Stomach (tissue), 9 donors: ENCODE measurements around the gene LIPH. TPM values are rescaled to one million over a fixed set of nuclear protein-coding genes. Genes with fewer than 3 reads are reported as not detected.
"Not testable (repeated sequence)": the region's sequence is repeated elsewhere in the genome, so short reads cannot be mapped to it uniquely, and the experiment has no call there.

Experiments used
- DNase-seq, 2 donors: peaks; one replicate each; pipeline versions ENCODE4 v3.0.0 to v3.0.0-alpha.2; 2013 to 2019
- H3K27ac ChIP-seq, 5 donors: fragments of 200-600 bp in 4 of 5; sonication (generic) in 4 of 5; one replicate each; pipeline ENCODE4 v1.5.1; 2013 to 2019; ENCODE audit warnings: mild to moderate bottlenecking in 1 of 5, moderate library complexity in 1 of 5
- H3K27me3 ChIP-seq, 3 donors: fragments of 200-600 bp; sonication (generic); one replicate each; pipeline ENCODE4 v1.5.1; 2017 to 2019; ENCODE audit warnings: mixed run types in 1 of 3
- H3K36me3 ChIP-seq, 4 donors: fragments of 200-600 bp; sonication (generic); 1 replicate in 3 of 4; 2 replicates in 1 of 4; pipeline ENCODE4 v1.5.1; 2016 to 2019
- H3K4me1 ChIP-seq, 4 donors: fragments of 200-600 bp; sonication (generic); one replicate each; pipeline ENCODE4 v1.5.1; 2016 to 2019
- H3K4me3 ChIP-seq, 4 donors: fragments of 200-600 bp; sonication (generic) in 3 of 4; one replicate each; pipeline ENCODE4 v1.5.1; 2016 to 2019; ENCODE audit warnings: mild to moderate bottlenecking in 1 of 4
- H3K9me3 ChIP-seq, 4 donors: fragments of 200-600 bp; sonication (generic); one replicate each; pipeline ENCODE4 v1.5.1; 2016 to 2019
- CTCF ChIP-seq, 7 experiments: fragments of 450-650 bp in 4 of 7; fragments of 200-600 bp in 3 of 7; sonication (generic) in 3 of 7; IDR thresholded peaks; one replicate each; pipeline ENCODE4 v1.5.1; 2016 to 2019; ENCODE audit warnings: antibody characterized with exemption in 7 of 7, control low read depth in 2 of 7, mild to moderate bottlenecking in 1 of 7
- EP300 ChIP-seq: sonication (generic); formaldehyde crosslinking; IDR thresholded peaks from one replicate; pipeline ENCODE4 v1.6.1; 2017; ENCODE audit warnings: antibody characterized with exemption
- POLR2A ChIP-seq, 4 donors: fragments of 450-650 bp; IDR thresholded peaks; one replicate each; pipeline ENCODE4 v1.6.1; 2016; ENCODE audit warnings: antibody characterized with exemption in 4 of 4, control low read depth in 2 of 4, mild to moderate bottlenecking in 1 of 4, moderate library complexity in 1 of 4
- POLR2AphosphoS5 ChIP-seq, 3 donors: sonication (generic); formaldehyde crosslinking; IDR thresholded peaks; one replicate each; pipeline ENCODE4 v1.6.1; 2016; ENCODE audit warnings: antibody characterized with exemption in 3 of 3
- WGBS, 5 donors: extraction: QIAGEN DNeasy Blood & Tissue Kit in 3 of 5; methylation state at CpG; one replicate each; pipeline versions ENCODE4 v1.1.5 to v1.1.7; 2013 to 2018; 5-methylcytosine and 5-hydroxymethylcytosine counted together
- intact Hi-C: fragments of 100-400 bp; cut with DNase I; formaldehyde crosslinking; loops from one replicate; pipeline ENCODE4 v1.15.1; 2023; ENCODE audit warnings: low total_unique reads
- polyA plus RNA-seq, 3 donors: library from polyadenylated mRNA; stranded (reverse); fragments of 200-250 nt; gene quantifications; one replicate each; pipeline ENCODE4 v1.2.3, GENCODE V29; 2013
- total RNA-seq, 5 donors: library from RNA; depleted of rRNA; stranded (reverse); fragments of >200 nt; gene quantifications; one replicate each; pipeline versions ENCODE4 v1.1.0 to v1.2.3, GENCODE V29; 2014 to 2016
- donor health status: healthy with polysubstance abuse.
- donor health status: Bipolar disorder and iron deficiency.
- donor health status: healthy.

The LIPH gene
- total and polyA plus RNA-seq, 8 donors, result 4.3 to 257 (median 16.7) TPM

- peak; percentile 46 to 60 for DNase-seq
- H3K27me3 ChIP-seq, result peaks cover 0 to 20% (median 0%) of the 10 kb centered on the region in 3 donors
- intact Hi-C loops, result no loop called here
- H3K36me3 ChIP-seq, result no peaks in the 10 kb centered on the region
- no peak overlapping the region for H3K4me3 ChIP-seq
- TF ChIP-seq EP300, result no peak
- TF ChIP-seq POLR2AphosphoS5 (IDR thresholded peaks at IDR 0.05), result no peak
- TF ChIP-seq CTCF (IDR thresholded peaks at IDR 0.05), result no peak
- no peak for TF ChIP-seq POLR2A (IDR thresholded peaks at IDR 0.05)
- H3K27ac ChIP-seq, result peak overlapping the region in 4 of 5 donors; percentile 20 to 67 (median 47)
- WGBS, 5 donors, result 48 to 65% (median 53%) methylated on average over 8 of the region's 8 CpGs
- peaks cover under 1 to 20% (median 6%) of the 10 kb centered on the region in 4 donors for H3K4me1 ChIP-seq
- no peaks in the 10 kb centered on the region for H3K9me3 ChIP-seq
These were observed 9.1 kb upstream of the LIPH start for GRCh38 chr3:185561374-185561943.

DNA sequence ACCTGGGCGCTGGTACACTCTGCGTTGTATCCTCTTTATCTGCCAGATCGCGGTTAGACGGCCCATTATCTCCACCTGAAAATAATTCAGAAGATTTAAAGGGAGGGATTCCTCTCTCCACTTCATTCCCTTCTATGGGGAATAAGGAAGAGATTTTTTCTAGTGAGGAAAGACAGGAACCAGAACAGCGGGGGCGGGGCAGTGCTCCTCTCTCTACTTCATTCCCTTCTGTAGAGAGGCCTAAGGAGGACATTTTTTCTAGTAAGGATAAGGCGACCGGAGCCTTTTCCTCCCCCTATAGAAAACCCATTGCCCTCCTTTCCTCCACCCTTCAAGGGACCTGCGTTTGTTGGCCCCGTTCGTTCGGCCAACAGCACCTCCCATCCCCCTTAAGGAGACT lies 8.3 kb upstream of the LIPH start:
- peaks cover 5 to 21% (median 7%) of the 10 kb centered on the region in 4 donors for H3K4me1 ChIP-seq
- H3K27ac ChIP-seq, result peak overlapping the region in 1 of 5 donors; percentile 67
- no peaks in the 10 kb centered on the region for H3K36me3 ChIP-seq
- TF ChIP-seq CTCF (IDR thresholded peaks at IDR 0.05), result no peak
- no peak for TF ChIP-seq EP300
- no peak for TF ChIP-seq POLR2A (IDR thresholded peaks at IDR 0.05)
- TF ChIP-seq POLR2AphosphoS5 (IDR thresholded peaks at IDR 0.05), result no peak
- intact Hi-C loops, result no loop called here
- H3K9me3 ChIP-seq, result no peaks in the 10 kb centered on the region
- 93 to 97% (median 94%) methylated on average over 13 of the region's 13 CpGs for WGBS, 5 donors
- H3K27me3 ChIP-seq, result peaks cover 0 to 20% (median 0%) of the 10 kb centered on the region in 3 donors
- no peak for DNase-seq
- H3K4me3 ChIP-seq, result no peak overlapping the region

- no peak for DNase-seq
- 73 to 89% (median 84%) methylated on average over 12 of the region's 12 CpGs for WGBS, 5 donors
These were observed 7.3 kb upstream of the LIPH start for GRCh38 chr3:185559706-185560090.

DNA sequence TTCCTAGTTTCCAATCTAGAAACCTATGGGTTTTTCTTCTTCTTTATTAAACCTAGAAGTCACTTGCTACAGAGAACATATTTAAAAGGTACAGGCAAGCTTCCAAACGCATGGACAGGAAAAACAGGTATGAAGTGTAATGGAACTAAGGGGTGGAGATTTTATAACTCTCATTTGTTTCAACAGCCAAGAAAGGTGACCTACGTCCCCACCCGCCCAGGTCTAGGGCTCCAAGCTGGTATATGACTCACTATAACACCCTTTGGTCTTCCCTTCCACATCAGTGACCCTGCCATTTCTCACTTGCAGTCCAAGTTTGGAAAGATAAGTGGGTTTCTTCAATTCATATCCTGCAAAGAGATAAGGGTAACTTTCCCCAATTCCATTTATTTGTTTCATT lies 6.0 kb upstream of the LIPH start:
- 31 to 55% (median 46%) methylated on average over 3 of the region's 3 CpGs for WGBS, 5 donors
- H3K27ac ChIP-seq, result peak overlapping the region; percentile 37 to 93 (median 88)
- TF ChIP-seq POLR2AphosphoS5 (IDR thresholded peaks at IDR 0.05) (peak in 2 of 3 donors; percentile 75 to 78), EP300 (no peak)
- H3K27me3 ChIP-seq, result peaks cover 0 to 20% (median 0%) of the 10 kb centered on the region in 3 donors
- no peaks in the 10 kb centered on the region for H3K36me3 ChIP-seq
- DNase-seq, result peak; percentile 87 to 94
- H3K4me3 ChIP-seq, result no peak overlapping the region
- H3K9me3 ChIP-seq, result no peaks in the 10 kb centered on the region
- peaks cover 5 to 21% (median 11%) of the 10 kb centered on the region in 4 donors for H3K4me1 ChIP-seq
- intact Hi-C loops, result no loop called here

More at GRCh38 chr3:185559706-185560090, 7.3 kb upstream of the LIPH start:
- intact Hi-C loops, result no loop called here
- H3K9me3 ChIP-seq, result no peaks in the 10 kb centered on the region
- H3K4me3 ChIP-seq, result no peak overlapping the region
- H3K27ac ChIP-seq, result peak overlapping the region in 3 of 5 donors; percentile 88 to 93 (median 90)
- H3K27me3 ChIP-seq, result peaks cover 0 to 20% (median 0%) of the 10 kb centered on the region in 3 donors
- TF ChIP-seq POLR2AphosphoS5 (IDR thresholded peaks at IDR 0.05), result no peak
- no peaks in the 10 kb centered on the region for H3K36me3 ChIP-seq
- H3K4me1 ChIP-seq, result peaks cover 5 to 21% (median 11%) of the 10 kb centered on the region in 4 donors

DNA sequence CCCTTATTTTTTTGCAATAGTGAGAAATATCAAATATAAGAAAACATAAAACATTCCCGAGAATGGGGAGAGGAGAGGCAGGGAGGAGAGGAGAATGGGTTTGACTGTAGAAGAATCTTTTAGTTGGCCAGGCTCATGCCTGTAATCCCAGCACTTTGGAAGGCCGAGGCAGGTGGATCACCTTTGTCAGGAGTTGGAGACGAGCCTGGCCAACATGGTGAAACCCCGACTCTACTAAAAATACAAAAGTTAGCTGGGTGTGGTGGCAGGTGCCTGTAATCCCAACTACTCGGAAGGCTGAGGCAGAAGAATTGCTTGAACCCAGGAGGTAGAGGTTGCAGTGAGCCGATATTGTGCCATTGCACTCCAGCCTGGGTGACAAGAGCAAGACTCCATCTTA lies 4.3 kb upstream of the LIPH start:
- H3K4me3 ChIP-seq, H3K9me3 ChIP-seq, H3K36me3 ChIP-seq, intact Hi-C loops: not testable (repeated sequence)
- Histone ChIP-seq H3K27ac (peak overlapping the region; percentile 88 to 93 (median 90)), H3K4me1 (peaks cover 5 to 19% (median 11%) of the 10 kb centered on the region in 4 donors), H3K27me3 (peaks cover 0 to 20% (median 0%) of the 10 kb centered on the region in 3 donors)
- DNase-seq, result peak in 1 of 2 donors; percentile 45
- WGBS, 5 donors, result 35 to 50% (median 43%) methylated on average over 6 of the region's 6 CpGs

DNA sequence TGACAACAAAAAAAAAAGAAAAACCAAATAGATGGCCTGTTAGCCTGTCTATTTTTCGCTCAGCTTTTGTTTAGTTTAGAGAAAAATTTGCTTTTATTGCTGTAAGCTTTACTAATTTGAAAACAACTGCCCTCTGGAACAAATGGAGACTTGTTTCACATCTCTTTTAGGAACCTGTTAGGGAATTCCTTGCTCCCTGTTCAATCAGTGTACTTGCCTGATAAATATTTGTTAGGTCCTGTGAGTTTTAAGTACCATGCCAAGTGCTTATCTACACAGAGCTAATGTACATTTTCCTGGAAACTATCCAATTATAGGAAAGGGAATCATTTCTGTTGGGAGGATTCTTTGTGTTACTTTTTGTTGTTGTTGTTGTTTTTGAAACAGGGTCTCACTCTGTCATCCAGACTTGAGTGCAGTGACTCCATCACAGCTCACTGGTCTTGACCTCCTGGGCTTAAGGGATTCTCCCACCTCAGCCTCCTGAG lies 3.5 kb upstream of the LIPH start:
- DNase-seq, result peak in 1 of 2 donors; percentile 42
- peaks cover 2 to 17% (median 8%) of the 10 kb centered on the region in 4 donors for H3K4me1 ChIP-seq
- no peaks in the 10 kb centered on the region for H3K36me3 ChIP-seq
- peaks cover 0 to 15% (median 0%) of the 10 kb centered on the region in 3 donors for H3K27me3 ChIP-seq
- H3K27ac ChIP-seq, result peak overlapping the region; percentile 88 to 93 (median 90)
- no peaks in the 10 kb centered on the region for H3K9me3 ChIP-seq
- intact Hi-C loops, result no loop called here
- 21 to 42% (median 39%) methylated on average over 1 of the region's 1 CpG for WGBS, 5 donors
- no peak overlapping the region for H3K4me3 ChIP-seq
- peak in 2 of 3 donors; percentile 26 to 57 for TF ChIP-seq POLR2AphosphoS5 (IDR thresholded peaks at IDR 0.05)
- TF ChIP-seq CTCF (IDR thresholded peaks at IDR 0.05), result no peak
